GM21619 (cell line): Measurements from ENCODE around the gene SLC35F5.
"Not testable (repeated sequence)": the region's sequence is repeated elsewhere in the genome, so short reads cannot be mapped to it uniquely, and the experiment has no call there.

Source experiments
- ATAC-seq: cut with Tn5 transposase; IDR thresholded peaks from one replicate; pipeline ENCODE4 v1.9.1; 2021; ENCODE audit not compliant: unreplicated experiment

The SLC35F5 gene

GRCh38 chr2:113756355-113757137 lies at the start of gene SLC35F5:
Gene SLC35F5 (minus strand): TSS chr2:113756642. CDS start chr2:113756409, 233 bp downstream.
- ATAC-seq: peak; percentile 85

- no peak for ATAC-seq
Measured at GRCh38 chr2:113799375-113799774, 42.9 kb upstream of the SLC35F5 start.

GRCh38 chr2:113797237-113797636 lies 40.8 kb upstream of the SLC35F5 start:
- no peak for ATAC-seq

- ATAC-seq: no peak
Measured at GRCh38 chr2:113796592-113797175, 40.2 kb upstream of the SLC35F5 start.

GRCh38 chr2:113795405-113795920 lies 39.0 kb upstream of the SLC35F5 start:
- no peak for ATAC-seq

GRCh38 chr2:113791697-113792590 lies 35.5 kb upstream of the SLC35F5 start:
- ATAC-seq: peak; percentile 95

GRCh38 chr2:113784823-113785744 lies 28.6 kb upstream of the SLC35F5 start:
- no peak for ATAC-seq

GRCh38 chr2:113780472-113780871 lies 24.0 kb upstream of the SLC35F5 start:
- no peak for ATAC-seq

- ATAC-seq: no peak
Measured at GRCh38 chr2:113777371-113777770, 20.9 kb upstream of the SLC35F5 start.

GRCh38 chr2:113776949-113777348 lies 20.5 kb upstream of the SLC35F5 start:
- ATAC-seq: no peak

GRCh38 chr2:113774616-113775015 lies 18.2 kb upstream of the SLC35F5 start:
- ATAC-seq: not testable (repeated sequence)

- no peak for ATAC-seq
Measured at GRCh38 chr2:113770929-113771328, 14.5 kb upstream of the SLC35F5 start.

GRCh38 chr2:113769555-113769954 lies 13.1 kb upstream of the SLC35F5 start:
- ATAC-seq: no peak

- ATAC-seq: no peak
Measured at GRCh38 chr2:113768770-113769169, 12.3 kb upstream of the SLC35F5 start.

- ATAC-seq: no peak
Measured at GRCh38 chr2:113767811-113768460, 11.5 kb upstream of the SLC35F5 start.

- no peak for ATAC-seq
Measured at GRCh38 chr2:113765276-113765675, 8.8 kb upstream of the SLC35F5 start.

GRCh38 chr2:113762377-113763118 lies 6.1 kb upstream of the SLC35F5 start:
- ATAC-seq: no peak

- no peak for ATAC-seq
Measured at GRCh38 chr2:113760400-113760799, 4.0 kb upstream of the SLC35F5 start.

- no peak for ATAC-seq
Measured at GRCh38 chr2:113757138-113757657, 756 bp upstream of the SLC35F5 start.
